HUES48 (cell line): ENCODE results near the gene AMN1.
A peak's percentile ranks its signal among the peaks of the same experiment; 100 is the strongest.
"Not testable (repeated sequence)": the region's sequence is repeated elsewhere in the genome, so short reads cannot be mapped to it uniquely, and the experiment has no call there.

Experiments used
- H3K27ac ChIP-seq: one replicate; pipeline ENCODE4 v1.7.0; 2013; ENCODE audit warnings: low read depth, low read length, inconsistent platforms
- H3K27me3 ChIP-seq: 2 replicates; pipeline ENCODE4 v1.6.1; 2013; ENCODE audit warnings: mild to moderate bottlenecking, low read length; ENCODE audit not compliant: control insufficient read depth, insufficient read depth
- H3K36me3 ChIP-seq: 2 replicates; pipeline ENCODE4 v1.6.1; 2013; ENCODE audit warnings: low read length; ENCODE audit not compliant: control insufficient read depth, insufficient read depth
- H3K4me1 ChIP-seq: 2 replicates; pipeline ENCODE4 v1.6.1; 2013; ENCODE audit warnings: mild to moderate bottlenecking, low read length; ENCODE audit not compliant: control insufficient read depth, insufficient read depth
- H3K4me3 ChIP-seq: 2 replicates; pipeline ENCODE4 v1.5.1; 2013; ENCODE audit warnings: mild to moderate bottlenecking, low read depth, low read length
- H3K9ac ChIP-seq: 2 replicates; pipeline ENCODE4 v1.6.1; 2013; ENCODE audit warnings: mild to moderate bottlenecking, low read depth, low read length, moderate library complexity
- H3K9me3 ChIP-seq: 2 replicates; pipeline ENCODE4 v1.6.1; 2013; ENCODE audit warnings: low read length; ENCODE audit not compliant: control insufficient read depth, insufficient read depth

AMN1 gene

DNA sequence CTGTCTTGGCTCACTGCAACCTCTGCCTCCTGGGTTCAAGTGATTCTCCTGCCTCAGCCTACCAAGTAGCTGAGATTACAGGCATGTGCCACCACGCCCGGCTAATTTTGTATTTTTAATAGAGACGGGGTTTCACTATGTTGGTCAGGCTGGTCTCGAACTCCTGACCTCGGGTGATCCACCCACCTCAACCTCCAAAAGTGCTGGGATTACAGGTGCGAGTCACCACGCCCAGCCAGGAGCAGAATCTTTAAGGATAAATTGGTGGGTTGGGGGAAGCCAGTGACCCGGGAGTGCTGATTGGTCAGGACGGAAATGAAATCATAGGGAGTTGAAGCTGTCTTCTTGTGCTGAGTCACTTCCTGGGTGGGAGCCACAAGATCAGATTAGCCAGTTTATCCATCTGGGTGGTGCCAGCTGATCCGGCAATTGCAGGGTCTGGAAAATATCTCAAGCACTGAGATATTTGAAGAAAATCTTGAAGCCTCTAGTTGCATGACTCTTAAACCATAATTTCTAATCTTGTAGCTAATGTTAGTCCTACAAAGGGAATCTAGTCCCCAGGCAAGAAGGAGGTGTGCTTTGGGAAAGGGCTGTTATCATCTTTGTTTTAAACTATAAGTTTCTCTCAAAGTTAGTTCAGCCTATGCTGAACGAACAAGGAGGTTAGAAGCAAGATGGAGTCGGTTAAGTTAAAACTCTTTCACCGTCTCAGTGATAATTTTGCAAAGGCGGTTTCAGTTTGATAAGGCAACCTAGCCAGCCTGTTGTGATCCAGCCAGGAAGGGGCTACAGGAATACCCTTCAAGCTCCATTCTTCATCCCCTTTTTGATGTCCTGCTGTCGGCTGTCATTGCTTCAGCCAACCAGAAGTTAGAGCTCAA lies 5.0 kb upstream of the AMN1 start:
- not testable (repeated sequence) for H3K27me3 ChIP-seq, H3K36me3 ChIP-seq, H3K9me3 ChIP-seq, H3K9ac ChIP-seq, H3K4me3 ChIP-seq
- Histone ChIP-seq H3K4me1 (peaks cover 20% of the 10 kb centered on the region), H3K27ac (peak overlapping the region; percentile 99)

DNA sequence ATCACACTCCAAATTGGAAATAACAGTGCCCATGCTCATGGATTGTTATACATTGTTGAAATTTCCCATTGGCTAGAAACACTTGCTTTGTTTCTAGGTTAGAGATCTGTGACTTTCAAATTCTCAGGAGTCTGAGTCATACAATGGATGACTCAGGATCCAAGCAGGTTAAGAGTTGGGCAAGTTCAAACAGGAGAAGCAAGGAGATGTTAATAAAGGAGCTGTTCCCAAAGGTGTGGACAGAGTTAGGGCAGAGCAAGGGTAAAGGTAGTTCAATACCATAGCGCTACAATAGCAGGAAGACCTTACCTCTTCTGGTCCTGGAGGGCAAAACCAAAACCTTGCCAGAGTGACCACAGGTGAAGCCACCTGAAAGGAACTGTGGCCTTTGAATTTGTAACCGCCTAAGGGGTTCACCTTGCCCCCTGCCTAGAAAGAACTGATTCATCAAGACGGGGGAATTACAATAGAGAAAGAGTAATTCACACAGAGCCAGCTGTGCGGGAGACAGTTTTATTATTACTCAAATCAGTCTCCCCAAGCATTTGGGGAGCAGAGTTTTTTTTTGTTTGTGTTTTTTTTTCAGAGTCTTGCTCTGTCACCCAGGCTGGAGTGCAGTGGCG lies 4.2 kb upstream of the AMN1 start:
- Histone ChIP-seq H3K9ac (peak overlapping the region; percentile 60), H3K9me3 (no peaks in the 10 kb centered on the region), H3K27ac (peak overlapping the region; percentile 99), H3K27me3 (no peaks in the 10 kb centered on the region), H3K4me1 (peaks cover 20% of the 10 kb centered on the region), H3K4me3 (peak overlapping the region; percentile 15; the same call in 1 of the 2 replicates), H3K36me3 (no peaks in the 10 kb centered on the region)

DNA sequence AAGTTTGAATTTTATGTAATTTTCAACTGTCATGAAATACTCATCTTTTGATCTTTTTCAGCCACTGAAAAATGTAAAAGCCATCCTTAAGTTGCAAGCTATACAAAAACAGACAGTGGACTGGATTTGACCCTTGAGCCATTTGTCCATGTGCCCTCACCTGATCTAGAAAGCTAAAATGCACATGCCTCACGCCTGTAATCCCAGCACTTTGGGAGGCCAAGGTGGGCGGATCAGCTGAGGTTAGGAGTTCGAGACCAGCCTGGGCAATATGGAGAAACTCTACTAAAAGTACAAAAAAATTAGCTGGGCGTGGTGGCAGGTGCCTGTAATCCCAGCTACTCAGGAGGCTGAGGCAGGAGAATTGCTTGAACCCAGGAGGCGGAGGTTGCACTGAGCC lies 2.4 kb upstream of the AMN1 start:
- not testable (repeated sequence) for H3K27ac ChIP-seq, H3K27me3 ChIP-seq, H3K36me3 ChIP-seq, H3K4me3 ChIP-seq, H3K9me3 ChIP-seq, H3K9ac ChIP-seq
- H3K4me1 ChIP-seq: peaks cover 20% of the 10 kb centered on the region

DNA sequence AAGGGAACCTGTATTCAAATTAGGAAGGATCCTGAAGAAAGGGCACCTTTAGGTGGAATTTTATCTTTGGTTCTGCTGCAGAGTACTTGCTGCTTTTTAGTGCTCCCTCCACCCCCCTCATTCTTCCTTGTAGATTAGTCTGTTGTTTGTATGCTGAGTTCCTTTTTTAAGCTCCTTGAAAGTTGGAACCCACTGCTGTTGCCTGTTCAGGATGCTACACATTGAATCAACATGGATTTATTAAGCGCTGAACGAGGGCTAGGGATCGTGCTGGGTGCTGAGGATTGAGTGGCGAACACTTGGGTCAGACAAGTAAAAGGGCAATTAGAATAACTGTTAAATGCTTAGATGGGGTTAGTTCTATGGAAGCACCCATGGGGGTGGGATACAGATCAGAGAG lies 884 bp upstream of the AMN1 start:
- Histone ChIP-seq H3K4me1 (peaks cover 22% of the 10 kb centered on the region), H3K9ac (peak overlapping the region; percentile 50; the same call in 1 of the 2 replicates), H3K36me3 (no peaks in the 10 kb centered on the region), H3K9me3 (no peaks in the 10 kb centered on the region), H3K4me3 (peak overlapping the region; percentile 72), H3K27me3 (no peaks in the 10 kb centered on the region), H3K27ac (peak overlapping the region; percentile 88)

DNA sequence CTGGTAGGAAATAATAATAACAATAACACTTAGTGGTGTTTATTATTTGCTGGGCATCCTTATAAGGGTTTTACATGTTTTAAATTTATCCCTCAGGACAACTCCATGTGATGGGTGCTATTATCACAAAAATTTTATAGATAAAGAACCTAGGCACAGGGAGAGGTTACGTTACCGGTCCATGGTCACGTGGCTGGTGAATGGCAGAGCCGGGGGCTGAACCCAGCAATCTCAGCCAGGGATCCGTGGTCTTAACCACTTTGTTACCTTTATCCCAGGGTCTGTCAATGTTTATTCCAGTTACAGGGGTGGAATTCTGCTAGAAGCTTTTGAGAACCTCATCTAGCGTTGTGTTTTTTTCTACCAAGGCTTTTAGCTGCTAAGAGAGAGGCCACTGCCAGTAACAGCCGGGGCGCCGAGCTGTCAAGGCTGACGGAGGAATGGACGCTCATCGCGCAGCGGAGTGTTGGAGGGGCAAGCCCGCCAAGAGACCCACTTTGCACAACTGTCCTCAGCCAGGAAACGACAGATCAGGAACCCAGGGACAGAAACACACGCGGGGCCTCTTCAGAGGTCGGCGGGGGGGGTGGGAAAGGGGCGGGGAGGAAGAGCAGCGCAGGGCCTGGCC lies 418 bp downstream of the AMN1 start:
- H3K27ac ChIP-seq: peak overlapping the region; percentile 88
- peaks cover 17% of the 10 kb centered on the region for H3K4me1 ChIP-seq
- H3K36me3 ChIP-seq: no peaks in the 10 kb centered on the region
- H3K9me3 ChIP-seq: no peaks in the 10 kb centered on the region
- H3K4me3 ChIP-seq: peak overlapping the region; percentile 79
- no peaks in the 10 kb centered on the region for H3K27me3 ChIP-seq
- no peak overlapping the region for H3K9ac ChIP-seq

DNA sequence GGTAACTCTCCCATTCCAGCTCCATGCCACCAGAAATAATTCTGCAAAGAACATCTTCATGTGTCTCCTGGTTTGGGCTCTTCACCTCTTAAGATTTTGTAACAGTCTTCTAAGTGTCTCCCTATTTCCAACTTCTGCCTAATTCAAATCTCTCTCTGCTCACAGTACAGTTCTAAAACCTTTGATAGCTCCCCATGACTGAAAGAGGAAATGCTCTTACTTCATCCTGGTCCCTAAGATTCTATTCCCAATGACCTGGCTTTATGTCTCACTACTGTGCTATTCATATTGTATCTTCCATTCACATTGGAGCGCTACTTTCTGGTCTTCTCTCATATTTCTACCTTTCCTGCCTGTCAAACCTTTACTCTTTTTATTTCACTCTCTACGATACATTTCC lies 1.6 kb downstream of the AMN1 start:
- Histone ChIP-seq H3K9me3 (no peaks in the 10 kb centered on the region), H3K27me3 (no peaks in the 10 kb centered on the region), H3K9ac (no peak overlapping the region), H3K36me3 (no peaks in the 10 kb centered on the region), H3K27ac (no peak overlapping the region), H3K4me3 (no peak overlapping the region), H3K4me1 (peaks cover 11% of the 10 kb centered on the region)

DNA sequence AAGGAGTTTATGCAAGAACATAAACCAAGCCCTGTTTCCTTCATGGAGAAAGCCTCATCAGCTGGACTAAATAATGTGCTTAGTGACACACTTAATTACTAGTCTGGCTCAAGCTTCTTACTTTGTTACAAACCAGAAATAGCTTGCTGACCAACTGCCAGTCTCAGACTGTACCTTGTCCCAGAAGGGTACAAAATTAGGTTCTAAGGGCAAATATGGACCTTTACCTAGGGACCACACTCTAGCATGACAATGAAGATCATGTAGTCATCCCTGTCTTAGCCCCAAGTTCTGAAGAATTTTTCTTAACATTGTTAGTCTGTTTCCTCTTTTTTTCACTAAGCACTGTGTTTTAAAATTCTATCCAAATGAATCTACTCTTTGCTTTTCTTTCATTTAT lies 2.2 kb downstream of the AMN1 start:
- H3K4me1 ChIP-seq: peaks cover 5% of the 10 kb centered on the region
- no peaks in the 10 kb centered on the region for H3K27me3 ChIP-seq
- H3K9ac ChIP-seq: no peak overlapping the region
- no peaks in the 10 kb centered on the region for H3K9me3 ChIP-seq
- H3K27ac ChIP-seq: no peak overlapping the region
- H3K4me3 ChIP-seq: no peak overlapping the region
- H3K36me3 ChIP-seq: no peaks in the 10 kb centered on the region

DNA sequence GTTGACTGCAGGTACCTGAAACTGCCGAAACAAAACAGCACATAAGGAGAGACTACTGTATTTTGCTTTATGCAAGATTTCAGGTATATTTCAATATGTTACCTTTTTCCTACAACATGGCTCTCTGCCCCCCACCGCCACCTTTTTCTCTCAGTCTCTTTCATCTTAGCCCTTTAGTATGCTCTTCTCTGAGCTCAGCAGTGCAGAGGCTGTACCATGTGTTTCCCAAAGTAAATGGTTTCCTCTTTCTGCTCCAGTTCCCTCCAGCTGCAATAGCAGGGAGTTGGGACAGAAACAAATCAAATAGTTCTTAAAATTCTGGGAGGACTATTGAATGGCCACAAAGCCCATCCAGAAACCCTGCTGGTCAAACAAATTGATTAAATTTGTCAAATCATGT lies 4.3 kb downstream of the AMN1 start:
- Histone ChIP-seq H3K4me1 (peaks cover 5% of the 10 kb centered on the region; the same call in 1 of the 2 replicates), H3K27me3 (no peaks in the 10 kb centered on the region), H3K9me3 (no peaks in the 10 kb centered on the region), H3K36me3 (no peaks in the 10 kb centered on the region), H3K4me3 (no peak overlapping the region), H3K27ac (no peak overlapping the region), H3K9ac (no peak overlapping the region)

DNA sequence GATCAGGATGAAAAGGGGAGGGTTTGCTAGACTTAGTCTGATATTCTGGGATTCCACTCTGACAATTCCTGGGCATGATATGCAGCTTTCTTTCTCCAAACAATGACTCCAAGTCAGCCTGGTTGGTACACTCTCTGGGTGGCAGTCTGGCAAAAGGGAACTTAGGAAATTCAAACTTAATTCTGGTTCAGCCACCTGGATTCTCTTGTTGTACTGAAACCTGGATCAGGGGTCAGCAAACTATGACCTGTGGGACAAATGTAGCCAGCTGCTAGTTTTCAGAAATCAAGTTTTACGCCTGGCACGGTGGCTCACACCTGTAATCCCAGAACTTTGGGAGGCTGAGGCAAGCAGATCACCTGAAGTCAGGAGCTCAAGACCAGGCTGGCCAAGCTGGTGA lies 6.2 kb downstream of the AMN1 start:
- Histone ChIP-seq H3K4me3 (no peak overlapping the region), H3K4me1 (peaks cover 9% of the 10 kb centered on the region; the same call in 1 of the 2 replicates), H3K9me3 (no peaks in the 10 kb centered on the region), H3K27ac (no peak overlapping the region), H3K9ac (no peak overlapping the region), H3K27me3 (no peaks in the 10 kb centered on the region), H3K36me3 (no peaks in the 10 kb centered on the region)

DNA sequence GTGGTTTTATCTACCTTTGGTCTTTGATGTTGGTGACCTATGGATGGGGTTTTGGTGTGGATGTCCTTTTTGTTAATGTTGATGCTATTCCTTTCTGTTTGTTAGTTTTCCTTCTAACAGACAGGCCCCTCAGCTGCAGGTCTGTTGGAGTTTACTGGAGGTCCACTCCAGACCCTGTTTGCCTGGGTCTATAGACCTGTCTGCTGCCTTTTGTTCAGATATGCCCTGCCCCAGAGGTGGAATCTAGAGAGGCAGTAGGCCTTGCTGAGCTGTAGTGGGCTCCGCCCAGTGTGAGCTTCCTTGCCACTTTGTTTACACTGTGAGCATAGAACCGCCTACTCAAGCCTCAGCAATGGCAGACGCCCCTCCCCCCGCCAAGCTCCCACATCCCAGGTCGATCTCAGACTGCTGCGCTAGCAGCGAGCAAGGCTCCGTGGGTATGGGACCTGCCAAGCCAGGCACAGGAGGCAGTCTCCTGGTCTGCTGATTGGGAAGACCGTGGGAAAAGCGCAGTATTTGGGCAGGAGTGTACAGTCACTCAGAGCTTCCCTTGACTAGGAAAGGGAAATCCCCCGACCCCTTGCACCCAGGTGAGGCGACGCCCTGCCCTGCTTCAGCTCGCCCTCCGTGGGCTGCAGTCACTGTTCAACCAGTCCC lies 10.2 kb downstream of the AMN1 start:
- not testable (repeated sequence) for H3K4me3 ChIP-seq, H3K27me3 ChIP-seq, H3K27ac ChIP-seq, H3K9me3 ChIP-seq, H3K9ac ChIP-seq, H3K36me3 ChIP-seq
- H3K4me1 ChIP-seq: peaks cover 11% of the 10 kb centered on the region; the same call in 1 of the 2 replicates
